Measurements from ENCODE around the gene SLC20A1.
"Not testable (repeated sequence)": the region's sequence is repeated elsewhere in the genome, so short reads cannot be mapped to it uniquely, and the experiment has no call there.

The SLC20A1 gene

DNA sequence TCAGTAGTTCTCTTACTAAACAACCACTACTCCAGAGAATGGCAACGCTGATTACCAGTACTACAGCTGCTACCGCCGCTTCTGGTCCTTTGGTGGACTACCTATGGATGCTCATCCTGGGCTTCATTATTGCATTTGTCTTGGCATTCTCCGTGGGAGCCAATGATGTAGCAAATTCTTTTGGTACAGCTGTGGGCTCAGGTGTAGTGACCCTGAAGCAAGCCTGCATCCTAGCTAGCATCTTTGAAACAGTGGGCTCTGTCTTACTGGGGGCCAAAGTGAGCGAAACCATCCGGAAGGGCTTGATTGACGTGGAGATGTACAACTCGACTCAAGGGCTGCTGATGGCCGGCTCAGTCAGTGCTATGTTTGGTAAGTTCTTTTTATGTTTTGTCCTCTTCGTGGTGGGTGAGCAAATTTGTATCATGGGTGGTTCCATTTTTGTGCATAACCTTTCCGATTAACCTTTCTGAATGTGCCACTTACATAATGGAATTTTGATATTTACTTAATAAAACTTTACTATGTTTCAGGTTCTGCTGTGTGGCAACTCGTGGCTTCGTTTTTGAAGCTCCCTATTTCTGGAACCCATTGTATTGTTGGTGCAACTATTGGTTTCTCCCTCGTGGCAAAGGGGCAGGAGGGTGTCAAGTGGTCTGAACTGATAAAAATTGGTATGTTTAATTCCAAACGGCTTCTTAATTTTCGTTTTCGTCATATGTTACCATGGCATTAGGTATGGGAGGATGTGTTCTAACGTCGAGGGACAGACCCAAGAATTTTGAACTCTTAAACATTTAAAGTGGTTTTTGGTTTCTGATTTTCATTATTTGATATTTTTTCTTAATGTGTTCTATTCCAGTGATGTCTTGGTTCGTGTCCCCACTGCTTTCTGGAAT is 1.3 kb downstream of the SLC20A1 start:
- DNase-seq: no peak

DNA sequence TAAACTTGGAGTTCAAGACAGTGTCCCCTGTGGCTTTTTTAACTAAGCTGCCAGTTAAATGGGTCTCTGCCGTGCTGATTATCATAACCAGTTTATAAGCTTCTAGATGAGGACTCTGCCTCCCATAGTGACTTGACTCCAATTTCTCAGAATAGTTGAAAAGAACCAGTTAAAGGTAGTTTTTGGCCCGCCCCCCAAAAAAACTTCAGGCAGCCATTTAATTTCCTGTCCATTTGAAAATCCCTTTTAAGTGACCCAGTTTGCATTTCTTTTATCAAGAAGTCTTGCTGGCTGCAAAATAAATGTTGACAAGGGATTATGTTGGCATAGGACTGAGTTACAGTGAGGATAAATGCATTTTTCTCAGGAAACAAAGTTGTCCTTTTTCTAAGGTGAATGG is 2.3 kb downstream of the SLC20A1 start:
- DNase-seq: no peak

DNA sequence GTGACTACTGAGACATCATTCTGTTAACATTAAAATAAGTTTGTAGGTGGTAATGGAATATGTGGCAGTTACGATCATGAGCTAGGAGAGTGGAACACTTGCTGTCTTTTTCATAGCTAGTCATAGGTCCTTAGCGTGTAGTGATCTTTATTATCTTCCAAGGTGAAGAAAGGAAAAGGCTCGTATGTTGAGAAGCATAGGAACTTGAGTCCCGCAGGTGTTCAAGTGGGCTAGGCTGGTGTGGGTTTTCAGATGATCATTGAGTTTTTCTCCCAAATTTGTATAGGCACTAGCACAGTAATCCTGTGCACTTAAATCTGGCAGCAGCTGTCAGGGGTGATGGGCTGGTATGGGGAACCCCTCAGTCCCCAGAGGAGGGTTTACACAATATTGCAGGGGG is 10.9 kb downstream of the SLC20A1 start:
- no peak for DNase-seq

DNA sequence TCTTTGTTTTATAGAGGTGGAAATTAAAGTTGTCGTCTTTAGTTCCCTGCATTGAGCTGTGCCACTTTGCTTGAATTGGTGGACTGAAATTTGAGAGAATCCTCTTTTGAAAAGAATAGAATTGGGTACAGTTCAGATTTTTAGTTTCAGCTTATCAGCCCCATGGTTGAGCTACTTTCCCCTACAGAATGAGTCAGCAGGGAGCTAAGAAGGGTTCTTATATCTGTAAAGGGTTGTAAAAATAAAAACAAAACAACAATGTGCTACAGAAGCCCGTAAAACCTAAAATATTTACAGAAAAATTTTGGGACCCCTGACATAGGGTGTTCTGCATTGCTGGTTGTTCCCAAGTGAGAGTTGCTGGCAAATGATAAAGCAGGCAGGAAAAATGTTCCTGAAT is 12.6 kb downstream of the SLC20A1 start:
- DNase-seq: no peak

DNA sequence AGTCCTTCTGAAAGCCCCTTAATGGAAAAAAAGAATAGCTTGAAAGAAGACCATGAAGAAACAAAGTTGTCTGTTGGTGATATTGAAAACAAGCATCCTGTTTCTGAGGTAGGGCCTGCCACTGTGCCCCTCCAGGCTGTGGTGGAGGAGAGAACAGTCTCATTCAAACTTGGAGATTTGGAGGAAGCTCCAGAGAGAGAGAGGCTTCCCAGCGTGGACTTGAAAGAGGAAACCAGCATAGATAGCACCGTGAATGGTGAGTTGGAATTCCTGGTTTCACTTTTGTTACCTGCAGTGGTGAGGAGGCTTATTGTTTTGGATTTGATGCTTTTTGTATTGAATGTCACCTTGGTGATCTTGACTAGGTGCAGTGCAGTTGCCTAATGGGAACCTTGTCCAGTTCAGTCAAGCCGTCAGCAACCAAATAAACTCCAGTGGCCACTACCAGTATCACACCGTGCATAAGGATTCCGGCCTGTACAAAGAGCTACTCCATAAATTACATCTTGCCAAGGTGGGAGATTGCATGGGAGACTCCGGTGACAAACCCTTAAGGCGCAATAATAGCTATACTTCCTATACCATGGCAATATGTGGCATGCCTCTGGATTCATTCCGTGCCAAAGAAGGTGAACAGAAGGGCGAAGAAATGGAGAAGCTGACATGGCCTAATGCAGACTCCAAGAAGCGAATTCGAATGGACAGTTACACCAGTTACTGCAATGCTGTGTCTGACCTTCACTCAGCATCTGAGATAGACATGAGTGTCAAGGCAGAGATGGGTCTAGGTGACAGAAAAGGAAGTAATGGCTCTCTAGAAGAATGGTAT is 13.3 kb downstream of the SLC20A1 start:
- no peak for DNase-seq

DNA sequence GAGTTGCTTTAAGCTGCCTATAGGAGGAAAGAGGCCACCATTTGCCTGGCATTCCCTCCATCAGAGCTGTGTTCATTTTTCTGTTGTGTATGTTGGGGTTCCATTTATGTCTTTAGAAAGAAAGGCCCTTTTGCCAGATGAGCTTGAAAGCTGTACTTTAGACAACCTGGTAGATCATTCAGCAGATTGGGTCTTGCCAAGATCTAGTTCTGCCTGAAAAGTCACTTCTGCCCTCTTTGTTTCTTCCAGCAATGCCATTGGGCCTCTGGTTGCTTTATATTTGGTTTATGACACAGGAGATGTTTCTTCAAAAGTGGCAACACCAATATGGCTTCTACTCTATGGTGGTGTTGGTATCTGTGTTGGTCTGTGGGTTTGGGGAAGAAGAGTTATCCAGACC is 14.4 kb downstream of the SLC20A1 start:
- DNase-seq: no peak

DNA sequence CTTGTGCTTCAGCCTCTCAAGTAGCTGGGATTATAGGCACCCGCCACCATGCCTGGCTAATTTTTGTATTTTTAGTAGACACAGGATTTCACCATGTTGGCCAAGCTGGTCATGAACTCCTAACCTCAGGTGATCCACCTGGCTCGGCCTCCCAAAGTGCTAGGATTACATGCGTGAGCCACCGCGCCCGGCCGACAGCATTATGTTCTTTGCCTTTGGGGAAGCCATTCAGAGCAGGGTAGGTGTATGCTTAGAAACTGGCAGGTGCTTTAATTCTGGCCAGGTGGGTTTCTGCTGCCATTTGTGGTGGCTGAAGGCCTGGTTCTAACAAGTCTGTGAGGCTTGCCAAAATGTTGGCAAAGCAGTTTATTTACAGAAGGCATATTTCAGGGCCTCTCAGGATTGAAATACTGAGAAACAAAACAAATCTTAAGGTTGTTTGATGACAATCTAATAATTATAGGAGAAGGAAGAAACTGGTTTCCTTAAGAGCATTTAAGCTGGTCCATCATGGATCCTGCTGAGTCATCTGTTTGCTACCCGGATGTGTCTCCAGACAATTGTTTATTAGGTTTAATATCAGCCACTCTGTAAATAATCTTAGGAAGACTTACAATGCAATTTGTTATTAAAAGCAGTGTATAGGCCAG is 16.0 kb downstream of the SLC20A1 start:
- no peak for DNase-seq

DNA sequence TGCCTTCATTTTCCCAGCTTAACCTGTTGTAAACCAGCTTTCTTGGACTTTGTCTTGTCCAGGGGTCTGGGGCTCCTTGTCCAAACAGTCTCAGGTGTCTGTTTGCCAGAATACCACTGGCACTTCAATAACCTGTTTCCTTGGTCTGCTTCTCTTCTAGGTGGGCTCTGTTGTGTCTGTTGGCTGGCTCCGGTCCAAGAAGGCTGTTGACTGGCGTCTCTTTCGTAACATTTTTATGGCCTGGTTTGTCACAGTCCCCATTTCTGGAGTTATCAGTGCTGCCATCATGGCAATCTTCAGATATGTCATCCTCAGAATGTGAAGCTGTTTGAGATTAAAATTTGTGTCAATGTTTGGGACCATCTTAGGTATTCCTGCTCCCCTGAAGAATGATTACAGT is 17.0 kb downstream of the SLC20A1 start:
- DNase-seq: no peak

DNA sequence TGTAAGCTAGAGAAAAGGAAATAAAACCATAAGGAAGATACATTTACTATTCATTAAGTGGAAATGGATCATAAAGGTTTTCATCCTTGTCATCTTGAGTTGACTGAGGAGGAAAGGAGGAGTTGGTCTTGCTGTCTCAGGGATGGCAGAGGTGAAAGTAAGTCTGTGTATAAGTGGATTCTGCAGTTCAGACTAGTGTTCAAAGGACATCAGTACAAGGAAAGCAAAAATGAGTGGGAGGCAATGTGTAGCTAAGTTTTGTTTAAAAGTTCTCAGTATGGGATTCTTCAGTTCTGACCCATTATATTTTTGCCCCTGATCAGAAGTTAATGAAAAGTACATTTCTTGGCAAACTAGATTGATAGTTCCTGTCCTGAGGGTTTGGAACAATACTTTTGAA is 18.9 kb downstream of the SLC20A1 start:
- DNase-seq: no peak

DNA sequence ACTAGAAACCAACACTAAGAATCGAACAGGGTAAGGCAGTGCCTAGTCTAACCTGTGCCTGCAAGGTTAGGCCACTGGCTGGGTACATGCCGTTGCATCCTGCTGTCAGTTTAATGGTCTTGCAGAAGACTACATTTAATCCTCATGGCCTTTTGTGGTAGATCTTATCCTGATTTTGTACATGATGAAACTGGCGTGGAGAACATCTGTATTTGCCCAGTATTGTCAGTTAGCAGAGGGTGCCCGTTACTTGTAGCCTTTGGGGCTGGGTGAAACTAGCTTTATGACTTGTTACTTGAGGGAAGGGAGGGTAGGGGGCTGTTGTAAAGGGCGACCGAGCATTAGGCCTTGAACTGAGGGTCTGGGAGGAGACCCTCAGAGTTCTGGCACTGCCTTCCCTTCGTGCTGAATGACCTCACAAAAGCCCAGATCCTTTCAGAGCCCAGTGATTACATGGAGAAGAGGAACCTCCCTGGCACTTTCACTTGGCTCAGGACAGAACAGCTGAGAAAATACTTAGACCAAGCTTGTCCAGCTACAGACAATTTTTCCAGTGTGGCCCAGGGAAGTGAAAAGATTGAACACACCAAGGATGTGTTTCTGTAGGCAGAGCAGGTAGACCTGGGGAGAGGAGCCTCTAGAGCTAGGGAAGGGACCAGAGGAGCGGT is 19.5 kb downstream of the SLC20A1 start:
- no peak for DNase-seq

DNA sequence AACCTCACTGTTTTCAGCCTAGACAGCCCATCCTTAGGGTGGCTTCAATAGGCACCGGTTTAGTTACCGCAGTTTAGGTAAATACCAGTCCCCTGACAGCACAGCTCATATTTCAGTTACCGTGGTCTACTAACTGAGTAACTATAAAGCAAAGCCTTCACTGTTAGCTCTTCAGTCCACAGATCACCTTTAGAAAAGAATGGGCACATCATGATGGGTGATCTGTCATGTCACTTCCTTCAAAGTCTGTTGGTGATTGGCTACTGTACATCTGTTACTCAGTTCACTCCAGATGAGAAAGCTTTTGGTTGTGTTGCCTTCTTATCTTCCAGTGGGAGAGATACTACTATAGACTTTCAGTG is 21.0 kb downstream of the SLC20A1 start:
- DNase-seq: no peak

DNA sequence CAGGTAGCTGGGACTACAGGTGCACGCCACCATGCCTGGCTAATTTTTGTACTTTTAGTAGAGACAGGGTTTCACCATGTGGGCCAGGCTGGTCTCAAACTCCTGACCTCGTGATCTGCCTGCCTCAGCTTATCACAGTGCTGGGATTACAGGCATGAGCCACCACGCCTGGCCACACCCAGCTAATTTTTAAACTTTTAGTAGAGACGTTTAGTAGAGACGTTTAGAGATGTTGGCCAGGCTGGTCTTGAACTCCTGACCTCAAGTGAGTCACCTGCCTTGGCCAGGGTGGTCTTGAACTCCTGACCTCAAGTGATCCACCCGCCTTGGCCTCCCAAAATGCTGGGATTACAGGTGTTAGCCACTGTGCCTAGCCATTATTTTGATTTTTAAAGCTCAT is 21.8 kb downstream of the SLC20A1 start:
- DNase-seq: not testable (repeated sequence)

DNA sequence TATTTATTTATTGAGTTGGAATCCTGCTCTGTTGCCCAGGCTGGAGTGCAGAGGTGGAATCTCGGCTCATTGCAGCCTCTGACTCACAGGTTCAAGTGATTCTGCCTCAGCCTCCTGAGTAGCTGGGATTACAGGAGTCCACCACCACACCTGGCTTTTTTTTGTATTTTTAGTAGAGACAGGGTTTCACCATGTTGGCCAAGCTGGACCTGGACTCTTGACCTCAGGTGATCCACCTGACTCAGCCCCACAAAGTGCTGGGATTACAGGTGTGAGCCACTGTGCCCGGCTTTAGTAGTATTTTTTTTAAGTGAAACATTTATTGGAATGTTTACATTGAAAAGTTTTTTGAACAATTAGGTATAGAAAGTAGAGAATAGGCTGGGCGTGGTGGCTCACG is 23.9 kb downstream of the SLC20A1 start:
- DNase-seq: no peak

DNA sequence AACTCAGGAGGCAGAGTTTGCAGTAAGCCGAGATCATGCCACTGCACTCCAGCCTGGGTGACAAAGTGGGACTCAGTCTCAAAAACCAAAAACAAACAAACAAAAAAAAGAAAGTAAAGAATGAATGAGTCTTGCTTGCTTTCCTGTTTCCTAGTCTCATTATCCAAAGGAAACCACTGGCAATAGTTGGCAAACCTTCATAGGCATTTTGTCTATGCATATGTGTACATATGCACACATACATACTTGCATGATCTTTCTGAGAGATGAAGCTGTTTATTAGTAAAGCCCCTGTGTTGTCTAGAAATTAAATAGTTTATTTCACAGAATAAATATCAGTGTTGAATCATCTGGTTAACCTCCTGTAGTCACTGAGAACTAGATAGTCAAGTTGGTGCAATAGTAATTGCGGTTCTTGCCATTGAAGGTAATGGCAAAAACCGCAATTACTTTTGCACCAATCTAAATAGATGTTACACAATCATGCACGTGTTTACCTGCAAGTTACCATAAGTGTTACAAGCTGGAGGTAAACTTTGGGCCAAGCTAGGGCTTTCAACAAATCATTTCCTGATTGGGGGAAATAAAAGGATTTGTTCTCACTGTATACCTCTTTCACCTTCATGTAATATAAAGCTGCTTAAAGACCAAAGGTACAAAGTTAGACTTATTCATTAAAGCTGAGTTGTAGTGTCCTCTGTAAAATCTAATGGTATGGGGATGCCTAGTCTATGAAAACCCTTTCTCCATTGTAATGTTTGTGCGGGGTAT is 24.7 kb downstream of the SLC20A1 start:
- DNase-seq: no peak

DNA sequence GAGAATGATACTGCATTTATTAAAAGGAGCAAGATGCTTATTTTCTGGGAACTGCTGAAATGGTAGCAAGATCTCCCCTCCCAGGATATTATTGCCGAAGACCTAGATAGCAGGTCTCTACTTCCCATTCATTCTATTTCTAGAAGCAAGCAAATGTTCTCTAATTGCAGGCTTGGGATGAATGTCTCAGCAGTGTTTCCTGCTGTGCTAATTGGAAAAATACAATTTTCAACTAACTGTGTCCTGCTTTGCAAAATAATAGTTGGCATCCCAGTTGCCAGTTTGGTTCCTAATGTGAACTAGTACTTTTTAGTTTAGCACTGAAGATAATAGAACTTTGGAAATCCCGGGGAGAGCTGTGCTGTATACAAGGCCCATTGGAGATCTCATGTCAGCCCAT is 26.1 kb downstream of the SLC20A1 start:
- no peak for DNase-seq

DNA sequence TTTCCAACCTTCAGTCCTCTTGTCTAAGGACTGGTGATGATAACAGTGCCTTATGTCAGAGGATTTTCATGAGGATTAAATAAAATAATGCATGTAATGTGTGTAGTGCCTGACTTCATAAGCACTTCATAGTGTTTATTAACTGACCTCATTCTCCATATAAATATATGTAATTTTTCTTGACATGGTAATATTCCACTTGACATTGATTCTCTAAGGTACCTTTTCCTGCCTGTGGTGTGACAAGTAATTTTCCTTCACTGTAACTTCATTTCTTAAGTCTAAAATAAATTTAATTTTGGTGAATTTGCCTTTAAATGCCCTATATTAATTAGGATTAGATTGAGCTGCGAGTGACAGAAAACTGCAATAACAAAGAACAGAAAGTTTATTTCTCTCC is 27.3 kb downstream of the SLC20A1 start:
- no peak for DNase-seq

DNA sequence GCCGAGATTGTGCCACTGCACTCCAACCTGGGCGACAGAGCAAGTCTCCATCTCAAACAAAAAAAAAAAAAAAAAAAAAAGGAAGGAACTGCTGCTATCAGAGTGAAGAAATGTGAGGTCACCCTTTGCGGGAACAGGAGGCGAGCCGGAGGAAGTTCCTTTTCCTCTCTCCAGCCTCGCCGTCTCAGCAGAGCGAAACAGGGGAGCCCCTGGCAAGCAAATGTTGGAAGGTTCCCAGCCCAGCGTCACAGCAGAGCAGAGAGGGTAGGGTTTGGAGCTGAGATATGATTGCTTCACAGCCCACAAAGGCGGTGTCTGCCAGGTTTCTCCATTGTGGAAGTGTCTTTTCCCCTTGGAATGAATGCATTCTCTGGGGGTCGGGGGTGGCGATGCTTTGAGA is 28.5 kb downstream of the SLC20A1 start:
- DNase-seq: no peak

DNA sequence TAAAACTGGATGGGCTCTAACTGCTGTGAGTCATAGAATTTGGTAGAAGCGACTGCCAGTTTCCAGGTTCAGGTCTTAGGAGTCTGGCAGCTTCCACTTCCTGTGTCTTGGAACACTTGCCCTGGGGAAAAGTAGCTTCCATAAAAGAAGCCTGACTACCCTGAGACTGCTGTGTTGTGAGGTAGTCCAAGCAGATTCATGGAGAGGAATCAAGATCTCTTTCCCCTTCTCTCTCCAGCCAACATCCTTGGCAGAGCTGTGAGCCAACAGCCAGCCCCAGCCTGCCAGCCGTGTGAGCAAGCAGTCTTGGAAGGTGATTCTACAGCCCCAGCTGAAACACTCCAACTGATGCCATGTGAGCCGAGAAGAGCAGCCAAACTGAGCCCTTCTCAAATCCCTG is 33.7 kb downstream of the SLC20A1 start:
- no peak for DNase-seq

DNA sequence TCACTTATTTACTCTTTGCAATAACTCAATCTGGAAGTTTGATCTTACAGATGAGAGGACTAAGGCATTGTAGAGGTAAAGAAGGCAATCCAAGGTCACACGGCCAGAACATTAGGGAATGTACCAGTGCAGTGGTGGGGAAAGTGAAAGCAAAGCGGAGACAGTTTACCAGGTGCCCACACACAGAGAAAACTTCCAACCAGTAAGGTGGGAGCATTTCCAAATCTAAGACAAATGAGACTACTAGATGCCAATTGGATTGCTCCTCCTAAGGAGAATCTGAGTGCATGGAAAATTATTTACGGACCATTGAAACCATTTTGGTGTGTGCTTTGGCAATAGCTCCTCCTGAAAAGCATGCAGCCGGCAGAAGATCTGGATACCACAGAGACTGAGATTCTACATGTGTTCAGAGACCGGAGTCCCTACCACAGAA is 34.9 kb downstream of the SLC20A1 start:
- DNase-seq: no peak

DNA sequence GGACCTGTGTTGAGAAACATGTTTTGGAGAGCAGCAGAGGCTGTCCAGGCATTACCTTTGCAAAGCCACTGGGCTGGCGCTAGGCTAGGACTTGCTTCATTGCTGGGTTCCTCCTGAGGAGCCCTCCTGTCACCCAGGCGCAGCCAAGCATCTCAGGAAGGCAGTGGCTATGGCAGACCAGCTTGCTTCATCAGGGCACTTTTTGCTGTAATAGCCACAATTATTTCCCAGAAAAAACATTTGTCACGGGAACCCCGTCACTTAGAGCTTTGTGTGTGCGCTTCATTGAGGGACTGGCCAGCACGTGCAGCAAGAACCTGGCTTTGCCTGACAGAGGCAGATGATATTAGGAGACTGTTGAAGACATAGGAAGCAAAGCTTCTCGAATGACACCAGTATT is 36.4 kb downstream of the SLC20A1 start:
- no peak for DNase-seq

DNA sequence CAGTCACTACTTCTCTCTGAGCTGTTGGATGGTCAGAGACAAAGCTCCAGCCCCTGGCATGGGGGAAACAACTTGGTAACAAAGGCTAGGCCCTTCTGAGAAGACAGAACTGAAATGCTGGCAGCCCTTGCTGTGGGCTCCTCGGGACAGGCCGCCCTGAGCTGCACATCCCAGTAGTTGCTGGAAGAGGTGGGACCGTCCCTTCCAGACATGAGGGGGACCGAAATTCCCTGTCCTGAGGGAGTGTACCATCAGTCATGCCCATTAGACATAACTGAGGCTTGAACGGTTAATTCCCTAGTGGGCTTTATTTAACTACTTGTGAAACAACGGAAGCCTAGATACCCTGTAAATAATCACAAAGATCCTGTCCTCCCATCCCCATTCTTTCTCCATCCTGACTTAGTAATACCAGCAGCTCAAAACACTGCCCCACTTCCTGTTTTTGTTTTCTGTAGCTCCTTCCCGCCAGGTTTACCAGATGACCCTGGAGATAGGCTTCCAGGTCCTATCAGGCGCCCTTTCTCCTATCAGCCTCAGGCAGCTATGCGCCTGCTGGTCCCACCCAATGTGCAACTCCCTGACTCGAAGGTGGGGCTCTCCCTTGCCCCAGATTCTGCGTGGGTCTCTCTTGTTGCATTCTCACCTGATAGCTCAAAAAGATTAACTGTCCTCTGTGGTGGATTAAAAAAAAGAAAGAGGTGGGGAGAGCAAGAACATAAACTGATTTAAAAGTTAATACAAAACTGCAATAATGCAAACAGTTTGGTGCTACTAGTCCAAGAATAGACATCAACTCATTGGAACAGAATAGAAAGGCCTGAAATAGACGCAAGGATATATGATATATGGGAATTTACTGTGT is 38.0 kb downstream of the SLC20A1 start:
- no peak for DNase-seq

Measured in right forelimb (tissue), 1 donor.